Mucosa of descending colon (tissue), 3 donors: ENCODE data around the gene PHACTR1. TPM values are rescaled to one million over a fixed set of nuclear protein-coding genes. Genes with fewer than 3 reads are reported as not detected.

ENCODE experiments used
- ATAC-seq: fragments of 200-7000 bp; cut with Tn5 transposase; one replicate; pipeline ENCODE4 v1.9.1; 2020; ENCODE audit warnings: mild to moderate bottlenecking, moderate library complexity
- DNase-seq, 3 donors: peaks; one replicate each; pipeline ENCODE4 v3.0.0-alpha.2; 2020
- H3K36me3 ChIP-seq: fragments of 200-600 bp; one replicate; pipeline ENCODE4 v1.8.0; 2021; ENCODE audit warnings: low read depth, mild to moderate bottlenecking
- H3K4me1 ChIP-seq: fragments of 200-600 bp; one replicate; pipeline ENCODE4 v1.8.0; 2021; ENCODE audit warnings: low read depth, mild to moderate bottlenecking
- H3K4me3 ChIP-seq: fragments of 200-600 bp; one replicate; pipeline ENCODE4 v1.8.0; 2021; ENCODE audit warnings: mild to moderate bottlenecking
- H3K9me3 ChIP-seq: fragments of 200-600 bp; one replicate; pipeline ENCODE4 v1.8.0; 2021; ENCODE audit warnings: mild to moderate bottlenecking
- CTCF ChIP-seq: fragments of 200-600 bp; IDR thresholded peaks from one replicate; pipeline ENCODE4 v1.8.0; 2022; ENCODE audit warnings: antibody characterized with exemption, mild to moderate bottlenecking
- intact Hi-C, 2 donors: fragments of 100-400 bp; cut with DNase I in 1 of 2; cut with micrococcal nuclease in 1 of 2; formaldehyde crosslinking; loops; one replicate each; pipeline versions ENCODE4 v1.11.0 to v1.11.1; 2022; cut with DNase I, micrococcal nuclease
- total RNA-seq, 3 donors: library from RNA; stranded (reverse); fragmentation: NEBNext Ultra II Directional in 2 of 3; extraction: Animal tissue kit (Norgen Biotek cat#: 25700) in 2 of 3; gene quantifications; one replicate each; pipeline versions ENCODE4 v1.2.1 to v1.2.4, GENCODE V29; 2021 to 2023
- donor health status: DM: no; HTN: no; CAD: no; lungs with moderate emphysema.
- donor health status: DM: no; HTN: no; CAD: no.
- donor health status: DM: no; HTN: yes; CAD: no.

PHACTR1 gene
- total RNA-seq, 3 donors from 2014 or later = 2.7 to 4.7 (median 3.1) TPM

GRCh38 chr6:13285705-13286104 lies 569.1 kb downstream of the PHACTR1 start:
- Histone ChIP-seq H3K9me3 (peaks cover 13% of the 10 kb centered on the region), H3K36me3 (no peaks in the 10 kb centered on the region), H3K4me1 (peaks cover 6% of the 10 kb centered on the region), H3K4me3 (no peak overlapping the region)
- intact Hi-C loops = no loop called here
- no peak for TF ChIP-seq CTCF
- no peak for DNase-seq
- no peak for ATAC-seq

GRCh38 chr6:13286181-13286580 lies 569.6 kb downstream of the PHACTR1 start:
- Histone ChIP-seq H3K9me3 (peaks cover 13% of the 10 kb centered on the region), H3K4me3 (no peak overlapping the region), H3K4me1 (peaks cover 6% of the 10 kb centered on the region), H3K36me3 (no peaks in the 10 kb centered on the region)
- no peak for ATAC-seq
- intact Hi-C loops = no loop called here
- DNase-seq = peak in 1 of 3 donors; percentile 25
- TF ChIP-seq CTCF = no peak

GRCh38 chr6:13287104-13287503 lies 570.5 kb downstream of the PHACTR1 start:
- Histone ChIP-seq H3K4me1 (peaks cover 6% of the 10 kb centered on the region), H3K9me3 (peaks cover 13% of the 10 kb centered on the region), H3K36me3 (no peaks in the 10 kb centered on the region), H3K4me3 (no peak overlapping the region)
- TF ChIP-seq CTCF = no peak
- intact Hi-C loops = no loop called here
- ATAC-seq (no peak), DNase-seq (no peak)

DNA sequence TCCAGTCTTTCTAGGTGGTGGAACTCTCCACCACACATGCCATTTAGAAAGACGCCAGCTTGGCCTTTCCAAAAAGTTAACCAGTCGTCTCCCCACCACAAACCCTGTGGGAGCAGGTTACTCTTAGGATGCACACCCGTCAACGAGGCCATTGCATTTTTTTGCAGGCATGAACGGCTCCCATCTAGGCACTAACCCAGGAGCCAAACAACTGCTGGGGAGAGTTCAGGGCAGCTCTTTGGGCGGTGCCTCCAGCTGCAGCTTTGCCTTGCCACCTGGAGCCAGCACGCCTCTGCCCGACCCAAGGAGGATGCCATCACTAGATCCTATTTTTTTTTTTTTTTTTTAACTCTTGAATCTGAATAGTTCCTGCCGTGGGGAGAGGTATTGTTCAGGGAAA lies 571.9 kb downstream of the PHACTR1 start:
- Histone ChIP-seq H3K9me3 (peaks cover 13% of the 10 kb centered on the region), H3K4me3 (no peak overlapping the region), H3K36me3 (no peaks in the 10 kb centered on the region), H3K4me1 (peaks cover 6% of the 10 kb centered on the region)
- intact Hi-C loops = no loop called here
- no peak for DNase-seq
- no peak for TF ChIP-seq CTCF
- no peak for ATAC-seq

DNA sequence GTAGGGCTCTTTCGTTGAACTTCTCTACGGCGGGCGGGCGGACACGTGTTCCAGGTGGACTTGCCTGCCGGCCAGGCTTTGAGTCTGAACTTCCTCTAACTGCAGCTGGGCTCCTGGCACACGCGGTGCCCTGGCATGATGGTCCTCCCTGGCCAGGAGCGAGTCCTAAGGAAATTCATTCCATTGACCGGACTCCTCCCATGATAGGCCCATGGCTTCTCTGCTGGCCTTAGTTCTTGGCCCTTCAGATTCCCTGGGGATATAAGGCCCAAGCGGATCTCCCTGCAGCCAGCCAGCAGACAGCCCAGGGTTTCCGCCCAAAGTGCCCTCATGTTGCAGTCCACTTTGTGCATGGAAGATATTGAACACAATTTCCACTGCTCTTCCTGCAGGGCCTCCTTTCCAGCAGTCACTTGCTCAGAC lies 572.4 kb downstream of the PHACTR1 start:
- no peak for TF ChIP-seq CTCF
- H3K4me3 ChIP-seq = no peak overlapping the region
- H3K36me3 ChIP-seq = no peaks in the 10 kb centered on the region
- no peak for ATAC-seq
- no peak for DNase-seq
- peaks cover 6% of the 10 kb centered on the region for H3K4me1 ChIP-seq
- intact Hi-C loops = no loop called here
- peaks cover 13% of the 10 kb centered on the region for H3K9me3 ChIP-seq

- H3K36me3 ChIP-seq = no peaks in the 10 kb centered on the region
- peak in 1 of 3 donors; percentile 58 for DNase-seq
Observed at GRCh38 chr6:13289789-13290318, 573.3 kb downstream of the PHACTR1 start.

More at GRCh38 chr6:13289789-13290318, 573.3 kb downstream of the PHACTR1 start:
- TF ChIP-seq CTCF = no peak
- intact Hi-C loops = no loop called here
- peak; percentile 85 for ATAC-seq
- Histone ChIP-seq H3K4me3 (no peak overlapping the region), H3K4me1 (peaks cover 6% of the 10 kb centered on the region), H3K9me3 (peaks cover 13% of the 10 kb centered on the region)
